H9 (cell line): ENCODE results near the gene SORD. TPM values are rescaled to one million over a fixed set of nuclear protein-coding genes. Genes with fewer than 3 reads are reported as not detected.
A peak's percentile ranks its signal among the peaks of the same experiment; 100 is the strongest.

Experiments used
- DNase-seq: peaks from one replicate; pipeline ENCODE4 v3.0.0-alpha.2; 2017
- H2AFZ ChIP-seq: one replicate; pipeline ENCODE4 v1.6.1; 2013; ENCODE audit warnings: mild to moderate bottlenecking, low read length, control low read depth, moderate library complexity
- H2AK5ac ChIP-seq: 2 replicates; pipeline ENCODE4 v1.6.1; 2013; ENCODE audit warnings: low read length, control low read depth, mixed read lengths; ENCODE audit not compliant: insufficient read length
- H2BK120ac ChIP-seq: one replicate; pipeline ENCODE4 v1.6.1; 2013; ENCODE audit warnings: low read depth, mild to moderate bottlenecking, low read length, control low read depth, inconsistent platforms; ENCODE audit not compliant: poor library complexity, severe bottlenecking
- H2BK12ac ChIP-seq: 2 replicates; pipeline ENCODE4 v1.6.1; 2013; ENCODE audit warnings: low read length, control low read depth, mixed read lengths, low read depth; ENCODE audit not compliant: insufficient read length
- H2BK15ac ChIP-seq: 2 replicates; pipeline ENCODE4 v1.6.1; 2013; ENCODE audit warnings: low read depth, low read length, control low read depth
- H2BK20ac ChIP-seq: one replicate; pipeline ENCODE4 v1.6.1; 2013; ENCODE audit warnings: low read depth, mild to moderate bottlenecking, low read length, control low read depth, inconsistent platforms; ENCODE audit not compliant: poor library complexity, severe bottlenecking
- H2BK5ac ChIP-seq: 2 replicates; pipeline ENCODE4 v1.6.1; 2013; ENCODE audit warnings: low read length, control low read depth, mixed read lengths; ENCODE audit not compliant: insufficient read length
- H3K14ac ChIP-seq: 2 replicates; pipeline ENCODE4 v1.6.1; 2013; ENCODE audit warnings: low read length, control low read depth; ENCODE audit not compliant: insufficient read depth
- H3K18ac ChIP-seq: 2 replicates; pipeline ENCODE4 v1.6.1; 2013; ENCODE audit warnings: low read depth, mild to moderate bottlenecking, mixed read lengths, low read length, control low read depth; ENCODE audit not compliant: insufficient read length
- H3K23ac ChIP-seq: 2 replicates; pipeline ENCODE4 v1.6.1; 2013; ENCODE audit warnings: low read length, control low read depth, mixed read lengths, low read depth; ENCODE audit not compliant: insufficient read length
- H3K23me2 ChIP-seq: 2 replicates; pipeline ENCODE4 v1.6.1; 2013; ENCODE audit warnings: low read depth, mild to moderate bottlenecking, mixed read lengths, low read length, control low read depth; ENCODE audit not compliant: insufficient read length, poor library complexity, severe bottlenecking
- H3K27ac ChIP-seq: 2 replicates; pipeline ENCODE4 v1.5.1; 2013; ENCODE audit warnings: low read length, control low read depth, mixed read lengths, low read depth; ENCODE audit not compliant: insufficient read length
- H3K27me3 ChIP-seq: 2 replicates; pipeline ENCODE4 v1.6.1; 2013; ENCODE audit warnings: low read length, control low read depth, inconsistent platforms; ENCODE audit not compliant: insufficient read depth
- H3K4ac ChIP-seq: 2 replicates; pipeline ENCODE4 v1.6.1; 2013; ENCODE audit warnings: low read depth, mild to moderate bottlenecking, control low read depth, inconsistent platforms, low read length, moderate library complexity
- H3K4me1 ChIP-seq: 2 replicates; pipeline ENCODE4 v1.6.1; 2013; ENCODE audit warnings: low read length, control low read depth, inconsistent platforms; ENCODE audit not compliant: insufficient read depth
- H3K4me2 ChIP-seq: 2 replicates; pipeline ENCODE4 v1.6.1; 2013; ENCODE audit warnings: low read length, control low read depth, mixed read lengths; ENCODE audit not compliant: insufficient read length, insufficient read depth
- H3K56ac ChIP-seq: 2 replicates; pipeline ENCODE4 v1.6.1; 2013; ENCODE audit warnings: low read depth, mild to moderate bottlenecking, mixed read lengths, low read length, control low read depth; ENCODE audit not compliant: insufficient read length
- H3K79me1 ChIP-seq: 2 replicates; pipeline ENCODE4 v1.6.1; 2013; ENCODE audit warnings: low read depth, mild to moderate bottlenecking, moderate library complexity, low read length, control low read depth, inconsistent platforms; ENCODE audit not compliant: insufficient read depth, poor library complexity, severe bottlenecking
- H3K79me2 ChIP-seq: 2 replicates; pipeline ENCODE4 v1.6.1; 2013; ENCODE audit warnings: low read length, control low read depth, inconsistent platforms; ENCODE audit not compliant: insufficient read depth
- H3K9ac ChIP-seq: 2 replicates; pipeline ENCODE4 v1.6.1; 2013; ENCODE audit warnings: low read length, control low read depth, mixed read lengths; ENCODE audit not compliant: insufficient read length; ENCODE audit errors: extremely low read depth
- H3K9me3 ChIP-seq: one replicate; pipeline ENCODE4 v1.6.1; 2013; ENCODE audit warnings: low read depth, low read length, inconsistent platforms; ENCODE audit not compliant: control insufficient read depth
- H3T11ph ChIP-seq: one replicate; pipeline ENCODE4 v1.6.1; 2013; ENCODE audit warnings: mild to moderate bottlenecking, low read length, control low read depth, inconsistent platforms
- H4K20me1 ChIP-seq: one replicate; pipeline ENCODE4 v1.6.1; 2013; ENCODE audit not compliant: control insufficient read depth, insufficient read length, insufficient read depth
- H4K5ac ChIP-seq: 2 replicates; pipeline ENCODE4 v1.6.1; 2013; ENCODE audit warnings: low read depth, mild to moderate bottlenecking, mixed read lengths, low read length, control low read depth; ENCODE audit not compliant: insufficient read length
- H4K8ac ChIP-seq: replicated peaks from 2 replicates; pipeline ENCODE4 v1.6.1; 2013; ENCODE audit warnings: low read length, control low read depth, mixed read lengths, low read depth; ENCODE audit not compliant: insufficient read length
- H4K91ac ChIP-seq: 2 replicates; pipeline ENCODE4 v1.6.1; 2013; ENCODE audit warnings: low read depth, mild to moderate bottlenecking, moderate library complexity, mixed read lengths, low read length, control low read depth; ENCODE audit not compliant: insufficient read length
- H3K27ac Mint-ChIP-seq, 3 experiments: 2 replicates in 2 of 3; 3 replicates in 1 of 3; pipeline ENCODE4 v1.8.0; 2020 to 2021; ENCODE audit warnings: mixed read lengths in 3 of 3, mild to moderate bottlenecking in 1 of 3, moderate library complexity in 1 of 3
- H3K27me3 Mint-ChIP-seq: 2 replicates; pipeline ENCODE4 v1.8.0; 2021; ENCODE audit warnings: low read depth, mild to moderate bottlenecking, moderate library complexity, mixed read lengths
- H3K36me3 Mint-ChIP-seq, 3 experiments: 2 replicates in 2 of 3; 3 replicates in 1 of 3; pipeline ENCODE4 v1.8.0; 2020 to 2021; ENCODE audit warnings: low read depth in 3 of 3, mixed read lengths in 3 of 3; ENCODE audit not compliant: insufficient read depth in 1 of 3
- H3K4me1 Mint-ChIP-seq, 2 experiments: 2 replicates each; pipeline ENCODE4 v1.8.0; 2020; ENCODE audit warnings: mixed read lengths in 2 of 2
- H3K4me3 Mint-ChIP-seq, 2 experiments: 2 replicates in 1 of 2; 3 replicates in 1 of 2; pipeline ENCODE4 v1.8.0; 2020 to 2021; ENCODE audit warnings: mild to moderate bottlenecking in 2 of 2, mixed read lengths in 2 of 2, moderate library complexity in 1 of 2
- H3K9me3 Mint-ChIP-seq, 2 experiments: 2 replicates in 1 of 2; 3 replicates in 1 of 2; pipeline ENCODE4 v1.8.0; 2020; ENCODE audit warnings: mild to moderate bottlenecking in 2 of 2, mixed read lengths in 2 of 2, moderate library complexity in 1 of 2
- CTCF ChIP-seq: fragments of 200-600 bp; sonication (generic); conservative IDR thresholded peaks from 3 replicates; pipeline ENCODE4 v1.8.0; 2021; ENCODE audit warnings: antibody characterized with exemption, mild to moderate bottlenecking
- WGBS: extraction: QIAGEN DNeasy Blood & Tissue Kit; methylation state at CpG from one replicate; pipeline ENCODE4 v1.1.7; 2013; ENCODE audit warnings: missing lambda C conversion rate, low lambda C conversion rate, mixed read lengths; ENCODE audit not compliant: insufficient read length; ENCODE audit errors: extremely low coverage; 5-methylcytosine and 5-hydroxymethylcytosine counted together
- total RNA-seq: library from RNA; stranded (reverse); gene quantifications from 2 replicates; pipeline ENCODE4 v1.2.1, GENCODE V29; 2021

SORD gene
- total RNA-seq, 1 experiment from 2014 or later, result 35.2 TPM

- Histone ChIP-seq H3K4me1 (no peaks in the 10 kb centered on the region), H4K5ac (no peak overlapping the region), H3K9me3 (no peaks in the 10 kb centered on the region), H3K27me3 (peaks cover 51% of the 10 kb centered on the region), H4K91ac (no peak overlapping the region), H4K8ac (no peak overlapping the region), H3K18ac (no peak overlapping the region), H2BK12ac (no peak overlapping the region), H2BK5ac (no peak overlapping the region), H4K20me1 (no peaks in the 10 kb centered on the region), H3K27ac (no peak overlapping the region), H2AFZ (no peak overlapping the region), H2AK5ac (no peak overlapping the region), H3K79me2 (no peaks in the 10 kb centered on the region), H3K56ac (no peak overlapping the region), H2BK120ac (no peak overlapping the region), H2BK20ac (no peak overlapping the region), H2BK15ac (no peak overlapping the region), H3T11ph (no peak overlapping the region), H3K79me1 (no peaks in the 10 kb centered on the region), H3K4me2 (no peak overlapping the region), H3K23me2 (peaks cover 11% of the 10 kb centered on the region), H3K4ac (no peak overlapping the region), H3K23ac (no peak overlapping the region), H3K9ac (no peak overlapping the region), H3K14ac (no peak overlapping the region)
- H3K4me1 Mint-ChIP-seq, result peaks cover 8 to 10% of the 10 kb centered on the region in 2 experiments
- H3K4me3 Mint-ChIP-seq, result no peak overlapping the region
- TF ChIP-seq CTCF, result peak; percentile 75
- H3K27me3 Mint-ChIP-seq, result peaks cover 93% of the 10 kb centered on the region
- no peak overlapping the region for H3K27ac Mint-ChIP-seq
- no peak for DNase-seq
- WGBS, result 100% methylated on average over 1 of the region's 2 CpGs
- H3K9me3 Mint-ChIP-seq, result no peaks in the 10 kb centered on the region
- no peaks in the 10 kb centered on the region for H3K36me3 Mint-ChIP-seq
Measured at GRCh38 chr15:45126535-45127158, 103.7 kb downstream of the SORD start.

Other genes starting within 250 kb of the SORD start
- gene TERB2, start 66.5 kb upstream of the SORD start, total RNA-seq, result not detected in 2 replicates
- 0.29 and 0.42 TPM in 2 replicates for gene DUOX2, start 91.0 kb downstream of the SORD start, total RNA-seq
- not detected in 2 replicates for gene DUOXA2, start 91.1 kb downstream of the SORD start, total RNA-seq
- 1.2 and 1.3 TPM in 2 replicates for gene DUOXA1, start 106.7 kb downstream of the SORD start, total RNA-seq
- gene DUOX1, start 106.8 kb downstream of the SORD start, total RNA-seq, result 2.3 and 2.6 TPM in 2 replicates
- 21.7 and 22.3 TPM in 2 replicates for gene SHF, start 164.8 kb downstream of the SORD start, total RNA-seq
- not detected in 2 replicates for gene SLC28A2, start 229.0 kb downstream of the SORD start, total RNA-seq